ENCODE data around the gene C17orf78. TPM values are rescaled to one million over a fixed set of nuclear protein-coding genes. Genes with fewer than 3 reads are reported as not detected.
"Not testable (repeated sequence)": the region's sequence is repeated elsewhere in the genome, so short reads cannot be mapped to it uniquely, and the experiment has no call there.

The C17orf78 gene
- total RNA-seq, 1 donor from 2014 or later: not detected

DNA sequence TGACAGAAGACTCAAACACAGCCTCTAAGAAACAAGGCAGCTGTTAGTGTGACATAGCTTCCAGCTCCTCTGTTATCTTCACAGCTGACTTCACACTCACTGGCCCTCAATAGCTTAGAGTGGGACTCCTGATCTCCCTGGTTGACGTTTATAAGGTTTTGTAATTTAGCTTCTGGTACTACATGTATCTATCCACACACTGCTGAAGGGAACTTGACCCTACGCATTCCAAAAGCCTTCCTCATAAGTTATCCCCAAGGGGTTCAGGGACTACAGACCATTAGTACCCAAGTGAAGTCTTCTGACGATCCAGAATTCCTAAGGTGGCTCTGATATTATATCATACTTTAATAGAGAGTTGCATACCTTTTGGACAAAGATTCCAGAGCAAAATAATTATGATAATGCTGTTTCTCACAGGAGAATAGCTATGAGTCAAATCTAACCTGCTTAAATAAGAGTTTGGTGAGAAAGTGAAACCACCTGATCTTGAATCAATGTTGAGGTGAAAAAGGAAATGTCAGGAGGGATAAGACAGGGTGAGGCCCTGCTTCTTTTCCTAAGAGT is 16.3 kb downstream of the C17orf78 start:
- intact Hi-C loops (cut with micrococcal nuclease): no loop called here
- no peaks in the 10 kb centered on the region for H3K9me3 Mint-ChIP-seq
- H3K27ac Mint-ChIP-seq: no peak overlapping the region
- no peak for DNase-seq (ENCODE audit: low spot score)
- H3K4me3 Mint-ChIP-seq: no peak overlapping the region
- no peaks in the 10 kb centered on the region for H3K27me3 Mint-ChIP-seq (ENCODE audit: insufficient read depth)
- no peaks in the 10 kb centered on the region for H3K36me3 Mint-ChIP-seq (ENCODE audit: low read depth)
- H3K4me1 Mint-ChIP-seq (ENCODE audit: low read depth): peaks cover 22% of the 10 kb centered on the region

- H3K4me3 Mint-ChIP-seq: no peak overlapping the region
- no peaks in the 10 kb centered on the region for H3K27me3 Mint-ChIP-seq (ENCODE audit: insufficient read depth)
- no peaks in the 10 kb centered on the region for H3K9me3 Mint-ChIP-seq
- intact Hi-C loops (cut with micrococcal nuclease): no loop called here
- no peak for DNase-seq (ENCODE audit: low spot score)
- H3K4me1 Mint-ChIP-seq (ENCODE audit: low read depth): peaks cover 27% of the 10 kb centered on the region
- H3K36me3 Mint-ChIP-seq (ENCODE audit: low read depth): no peaks in the 10 kb centered on the region
- H3K27ac Mint-ChIP-seq: no peak overlapping the region
Measured at GRCh38 chr17:37393352-37393751, 17.6 kb downstream of the C17orf78 start.

DNA sequence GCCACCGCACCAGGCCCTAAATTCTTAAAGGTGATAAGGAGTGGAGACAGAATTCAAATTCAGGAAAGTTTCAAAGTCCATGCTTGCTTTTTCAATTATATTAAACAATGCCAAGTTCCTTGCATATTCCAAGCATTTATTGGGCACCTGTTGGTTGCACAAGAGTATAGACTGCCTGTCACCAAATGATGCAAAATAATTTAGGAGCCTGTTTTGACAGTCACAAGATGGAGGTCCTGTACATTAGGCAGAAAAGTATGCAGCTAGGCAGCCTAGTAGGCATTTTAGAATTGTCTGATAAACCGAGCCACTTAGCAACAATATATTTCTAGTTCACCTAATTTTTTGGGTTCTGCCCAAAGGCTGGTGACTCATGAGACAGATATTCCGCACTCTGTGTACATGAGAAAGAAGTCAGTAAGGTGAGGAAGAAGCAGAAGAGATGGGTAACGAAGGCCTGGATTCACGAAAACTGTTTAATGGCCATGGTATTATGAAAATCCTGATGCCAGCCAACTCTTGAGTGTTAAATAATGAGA is 23.5 kb downstream of the C17orf78 start:
- H3K27me3 Mint-ChIP-seq (ENCODE audit: insufficient read depth): no peaks in the 10 kb centered on the region
- no peak overlapping the region for H3K27ac Mint-ChIP-seq
- no peak overlapping the region for H3K4me3 Mint-ChIP-seq

DNA sequence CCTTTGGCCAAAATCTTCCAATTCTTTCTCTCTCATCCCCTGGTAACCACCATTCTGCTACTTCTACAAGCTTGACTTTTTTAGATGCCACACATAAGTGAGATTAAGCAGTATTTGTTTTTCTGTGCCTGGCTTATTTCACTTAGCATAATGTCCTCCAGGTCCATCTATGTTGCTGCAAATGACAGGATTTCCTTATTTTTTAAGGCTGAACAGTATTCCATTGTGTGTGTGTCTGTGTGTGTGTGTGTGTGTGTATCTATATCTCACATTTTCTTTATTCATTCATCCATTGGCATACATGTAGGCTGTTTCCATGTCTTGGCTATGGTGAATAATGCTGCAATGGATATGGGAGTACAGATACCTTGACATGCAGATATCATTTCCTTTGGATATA is 24.7 kb downstream of the C17orf78 start:
- DNase-seq (ENCODE audit: low spot score): no peak
- intact Hi-C loops (cut with micrococcal nuclease): no loop called here

More for the DNA sequence above, 23.5 kb downstream of the C17orf78 start:
- intact Hi-C loops (cut with micrococcal nuclease): no loop called here
- no peaks in the 10 kb centered on the region for H3K9me3 Mint-ChIP-seq
- H3K4me1 Mint-ChIP-seq (ENCODE audit: low read depth): peaks cover 21% of the 10 kb centered on the region
- DNase-seq (ENCODE audit: low spot score): no peak
- peaks cover 7% of the 10 kb centered on the region for H3K36me3 Mint-ChIP-seq (ENCODE audit: low read depth)

DNA sequence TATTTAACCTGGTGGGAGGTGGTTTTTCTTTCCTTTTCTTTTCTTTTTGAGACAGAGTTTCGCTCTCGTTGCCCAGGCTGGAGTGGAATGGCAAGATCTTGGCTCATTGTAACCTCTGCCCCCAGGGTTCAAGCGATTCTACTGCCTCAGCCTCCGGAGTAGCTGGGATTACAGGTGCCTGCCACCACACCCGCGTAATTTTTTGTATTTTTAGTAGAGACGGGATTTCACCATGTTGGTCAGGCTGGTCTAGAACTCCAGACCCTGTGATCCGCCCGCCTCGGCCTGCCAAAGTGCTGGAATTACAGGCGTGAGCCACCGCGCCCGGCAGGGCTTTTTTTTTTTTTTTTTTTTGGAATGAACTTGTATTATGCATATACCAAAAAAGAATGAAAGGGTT is 29.7 kb downstream of the C17orf78 start:
- intact Hi-C loops (cut with micrococcal nuclease): loop anchor here (5.0 kb wide), 1 partner anchor 202 kb away; the partner anchor contains the start of gene SYNRG
- DNase-seq (ENCODE audit: low spot score); H3K27me3 Mint-ChIP-seq (ENCODE audit: insufficient read depth); H3K9me3 Mint-ChIP-seq; H3K27ac Mint-ChIP-seq: not testable (repeated sequence)
- Mint-ChIP-seq H3K4me3 (peak overlapping the region; percentile 99), H3K36me3 (ENCODE audit: low read depth) (peaks cover 27% of the 10 kb centered on the region), H3K4me1 (ENCODE audit: low read depth) (peaks cover 44% of the 10 kb centered on the region)

More for the DNA sequence above, 24.7 kb downstream of the C17orf78 start:
- H3K4me1 Mint-ChIP-seq (ENCODE audit: low read depth): peaks cover 29% of the 10 kb centered on the region
- no peak overlapping the region for H3K27ac Mint-ChIP-seq
- H3K36me3 Mint-ChIP-seq (ENCODE audit: low read depth): peaks cover 13% of the 10 kb centered on the region
- H3K27me3 Mint-ChIP-seq (ENCODE audit: insufficient read depth): no peaks in the 10 kb centered on the region
- no peaks in the 10 kb centered on the region for H3K9me3 Mint-ChIP-seq
- no peak overlapping the region for H3K4me3 Mint-ChIP-seq

- H3K9me3 Mint-ChIP-seq: no peaks in the 10 kb centered on the region
- H3K36me3 Mint-ChIP-seq (ENCODE audit: low read depth): peaks cover 29% of the 10 kb centered on the region
- H3K4me3 Mint-ChIP-seq: peak overlapping the region; percentile 99
- intact Hi-C loops (cut with micrococcal nuclease): loop anchor here (1.0 to 5.0 kb wide), 3 partner anchors 47 to 457 kb away; partner anchors contain the start of genes AATF and SYNRG
- no peaks in the 10 kb centered on the region for H3K27me3 Mint-ChIP-seq (ENCODE audit: insufficient read depth)
- peak overlapping the region; percentile 98 for H3K27ac Mint-ChIP-seq
- peaks cover 49% of the 10 kb centered on the region for H3K4me1 Mint-ChIP-seq (ENCODE audit: low read depth)
- DNase-seq (ENCODE audit: low spot score): no peak
Measured at GRCh38 chr17:37405955-37406634, 30.3 kb downstream of the C17orf78 start.

GRCh38 chr17:37406635-37407461 is 31.1 kb downstream of the C17orf78 start, which contains the start of the genes ACACA and TADA2A:
TSS of gene ACACA (minus strand) at chr17:37406836. CDS start at chr17:37406299, 537 bp downstream.
TSS of gene TADA2A (plus strand) at chr17:37406886. CDS start at chr17:37411366, 4,480 bp downstream.
- peak within 1 kb of the TSS; percentile 98 for H3K27ac Mint-ChIP-seq
- intact Hi-C loops (cut with micrococcal nuclease): loop anchor here (1.0 to 5.0 kb wide), 5 partner anchors 23 to 458 kb away; partner anchors contain the start of genes AATF and SYNRG
- H3K36me3 Mint-ChIP-seq (ENCODE audit: low read depth): peaks cover 34% of the 10 kb centered on the region
- DNase-seq (ENCODE audit: low spot score): peak; percentile 75
- no peaks in the 10 kb centered on the region for H3K27me3 Mint-ChIP-seq (ENCODE audit: insufficient read depth)
- peak within 1 kb of the TSS; percentile 99 for H3K4me3 Mint-ChIP-seq
- peaks cover 51% of the 10 kb centered on the region for H3K4me1 Mint-ChIP-seq (ENCODE audit: low read depth)
- no peaks in the 10 kb centered on the region for H3K9me3 Mint-ChIP-seq

DNA sequence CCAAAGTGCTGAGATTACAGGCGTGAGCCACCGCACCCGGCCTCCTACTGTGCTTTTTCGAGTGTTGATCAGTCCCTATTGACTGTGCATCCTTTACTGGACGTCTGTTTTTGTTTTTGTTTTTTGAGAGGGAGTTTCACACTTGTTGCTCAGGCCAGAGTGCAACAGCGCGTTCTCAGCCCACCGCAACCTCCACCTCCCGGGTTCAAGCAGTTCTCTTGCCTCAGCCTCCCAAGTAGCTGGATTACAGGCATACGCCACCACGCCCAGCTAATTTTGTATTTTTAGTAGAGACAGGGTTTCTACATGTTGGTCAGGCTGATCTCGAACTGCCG is 32.3 kb downstream of the C17orf78 start:
- not testable (repeated sequence) for DNase-seq (ENCODE audit: low spot score); H3K27me3 Mint-ChIP-seq (ENCODE audit: insufficient read depth); H3K9me3 Mint-ChIP-seq
- Mint-ChIP-seq H3K4me3 (peak overlapping the region; percentile 96), H3K4me1 (ENCODE audit: low read depth) (peaks cover 47% of the 10 kb centered on the region), H3K36me3 (ENCODE audit: low read depth) (peaks cover 34% of the 10 kb centered on the region), H3K27ac (peak overlapping the region; percentile 93)
- intact Hi-C loops (cut with micrococcal nuclease): loop anchor here (5.0 kb wide), 1 partner anchor 199 kb away; the partner anchor contains the start of gene SYNRG

GRCh38 chr17:37410357-37410756 is 34.6 kb downstream of the C17orf78 start:
- H3K27me3 Mint-ChIP-seq (ENCODE audit: insufficient read depth): no peaks in the 10 kb centered on the region
- intact Hi-C loops (cut with micrococcal nuclease): no loop called here
- peak overlapping the region; percentile 38 for H3K27ac Mint-ChIP-seq
- H3K4me3 Mint-ChIP-seq: no peak overlapping the region
- peaks cover 37% of the 10 kb centered on the region for H3K36me3 Mint-ChIP-seq (ENCODE audit: low read depth)
- DNase-seq (ENCODE audit: low spot score): no peak
- peaks cover 34% of the 10 kb centered on the region for H3K4me1 Mint-ChIP-seq (ENCODE audit: low read depth)
- H3K9me3 Mint-ChIP-seq: no peaks in the 10 kb centered on the region

GRCh38 chr17:37413875-37414519 is 38.2 kb downstream of the C17orf78 start:
- H3K27ac Mint-ChIP-seq: no peak overlapping the region
- H3K4me3 Mint-ChIP-seq: no peak overlapping the region
- peaks cover 19% of the 10 kb centered on the region for H3K4me1 Mint-ChIP-seq (ENCODE audit: low read depth)
- peaks cover 29% of the 10 kb centered on the region for H3K36me3 Mint-ChIP-seq (ENCODE audit: low read depth)
- H3K27me3 Mint-ChIP-seq (ENCODE audit: insufficient read depth): no peaks in the 10 kb centered on the region
- H3K9me3 Mint-ChIP-seq: no peaks in the 10 kb centered on the region
- DNase-seq (ENCODE audit: low spot score): no peak
- intact Hi-C loops (cut with micrococcal nuclease): no loop called here

DNA sequence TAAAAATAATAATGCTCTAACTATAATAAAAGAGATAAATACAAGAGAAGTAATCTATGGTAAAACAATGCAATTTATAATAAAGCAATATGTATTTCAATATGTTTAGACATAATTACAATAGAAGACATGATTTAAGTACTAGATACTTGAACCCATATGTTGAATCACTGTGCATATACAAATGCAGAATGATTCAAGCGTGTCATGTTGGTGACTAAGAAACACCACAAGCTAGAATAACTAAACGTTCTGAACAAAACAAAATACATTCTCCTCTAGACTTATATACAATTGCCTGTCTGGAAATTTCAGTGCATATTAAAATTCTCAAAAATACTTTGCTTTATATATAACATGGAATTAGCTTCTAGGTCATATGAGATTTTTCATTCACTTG is 42.1 kb downstream of the C17orf78 start:
- DNase-seq (ENCODE audit: low spot score): no peak
- Mint-ChIP-seq H3K36me3 (ENCODE audit: low read depth) (peaks cover 21% of the 10 kb centered on the region), H3K4me3 (no peak overlapping the region), H3K4me1 (ENCODE audit: low read depth) (peaks cover 7% of the 10 kb centered on the region), H3K9me3 (no peaks in the 10 kb centered on the region), H3K27ac (no peak overlapping the region), H3K27me3 (ENCODE audit: insufficient read depth) (no peaks in the 10 kb centered on the region)
- intact Hi-C loops (cut with micrococcal nuclease): no loop called here

DNA sequence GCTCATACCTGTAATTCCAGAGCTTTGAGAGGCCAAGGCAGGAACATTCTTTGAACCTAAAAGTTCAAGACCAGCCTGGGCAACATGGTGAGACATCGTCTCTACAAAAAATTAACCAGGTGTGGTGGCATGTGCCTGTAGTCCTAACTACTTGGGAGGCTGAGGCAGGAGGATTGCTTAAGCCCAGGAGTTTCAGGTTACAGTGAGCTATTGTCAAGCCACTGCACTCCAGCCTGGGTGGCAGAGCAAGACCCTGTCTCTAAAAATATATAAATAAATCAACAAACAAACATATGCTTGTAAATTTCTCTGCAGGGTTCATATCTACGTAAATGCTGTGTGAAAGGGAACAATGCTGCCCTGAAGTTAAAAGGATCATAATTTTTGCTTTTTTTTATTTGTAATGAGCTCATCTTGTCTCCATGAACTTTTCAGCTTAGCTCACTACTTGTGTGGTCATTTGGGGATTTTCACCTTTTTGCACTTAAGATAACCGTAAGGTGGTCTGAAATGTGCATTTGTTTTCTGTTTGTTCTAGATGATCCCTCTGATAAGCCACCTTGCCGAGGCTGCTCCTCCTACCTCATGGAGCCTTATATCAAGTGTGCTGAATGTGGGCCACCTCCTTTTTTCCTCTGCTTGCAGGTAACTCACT is 47.3 kb downstream of the C17orf78 start:
- no peak overlapping the region for H3K4me3 Mint-ChIP-seq
- no peaks in the 10 kb centered on the region for H3K4me1 Mint-ChIP-seq (ENCODE audit: low read depth)
- peaks cover 22% of the 10 kb centered on the region for H3K36me3 Mint-ChIP-seq (ENCODE audit: low read depth)

More for the DNA sequence above, 47.3 kb downstream of the C17orf78 start:
- no peaks in the 10 kb centered on the region for H3K9me3 Mint-ChIP-seq
- no peak for DNase-seq (ENCODE audit: low spot score)
- intact Hi-C loops (cut with micrococcal nuclease): no loop called here
- no peaks in the 10 kb centered on the region for H3K27me3 Mint-ChIP-seq (ENCODE audit: insufficient read depth)
- peak overlapping the region; percentile 6 for H3K27ac Mint-ChIP-seq

Data from activated T-helper 1 cell treated with anti-CD3 and anti-CD28 coated beads, Interleukin-12 subunit alpha, Interleukin-12 subunit beta, Interleukin-2, Interleukin-4 antibody, amounts not matched to agents 30 ng/mL and 10 ng/mL and 1 ng/mL, durations not matched to agents 14 hours and 24 hours and 36 hours (primary cell).